Measurements from ENCODE around the gene SDCCAG8.

Gene SDCCAG8

DNA sequence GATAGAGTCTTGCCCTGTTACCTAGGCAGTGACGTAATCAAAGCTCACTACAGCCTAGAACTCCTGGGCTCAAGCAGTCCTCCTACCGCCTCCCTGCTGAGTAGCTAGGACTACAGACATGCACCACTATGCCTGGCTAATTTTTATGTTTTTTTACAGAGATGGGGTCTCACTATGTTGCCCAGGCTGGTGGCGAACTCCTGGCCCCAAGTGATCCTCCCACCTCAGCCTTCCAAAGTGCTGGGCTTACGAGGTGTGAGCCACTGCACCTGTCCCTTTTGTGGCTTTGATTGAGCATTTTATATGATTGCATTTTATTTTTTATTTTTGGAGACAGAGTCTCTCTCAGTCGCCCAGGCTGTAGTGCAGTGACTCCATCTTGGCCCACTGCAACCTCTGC is 25.8 kb downstream of the SDCCAG8 start:
- no peak for DNase-seq (ENCODE audit: low read depth in 3 of 3)

DNA sequence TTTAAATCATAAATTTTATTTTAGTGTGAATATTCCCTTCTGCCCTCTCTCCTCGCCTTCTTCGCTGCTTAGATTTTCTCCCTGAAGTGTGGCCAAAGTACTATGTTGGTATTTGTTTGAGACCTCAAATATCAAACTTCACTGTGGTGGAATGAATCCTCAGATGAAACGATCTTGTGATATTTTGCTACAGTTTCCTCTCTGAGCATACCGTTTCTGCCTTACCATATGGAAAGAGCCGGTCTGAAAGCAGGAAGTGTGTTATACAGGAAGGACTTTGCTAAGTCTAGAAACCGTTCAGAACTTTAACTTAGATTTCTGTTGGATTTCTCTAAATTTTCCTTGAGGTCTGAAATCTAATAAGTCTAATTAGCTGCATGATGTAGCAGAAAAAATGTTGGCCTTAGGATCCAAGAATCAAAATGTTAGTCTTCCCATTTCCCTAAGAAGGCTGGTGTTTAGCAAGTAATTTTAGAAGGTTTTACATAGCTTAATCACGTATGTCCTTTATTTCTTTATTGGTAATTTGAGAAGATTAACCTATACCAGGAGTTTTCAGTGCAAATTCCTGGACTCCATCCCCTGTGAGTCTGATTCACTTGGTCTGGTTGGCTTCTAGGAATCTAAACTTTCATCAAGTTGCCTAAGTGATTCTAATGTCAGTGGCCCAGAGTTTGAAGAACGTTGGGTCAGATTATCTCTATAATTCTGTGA is 30.7 kb downstream of the SDCCAG8 start:
- DNase-seq (ENCODE audit: low read depth in 3 of 3): no peak

DNA sequence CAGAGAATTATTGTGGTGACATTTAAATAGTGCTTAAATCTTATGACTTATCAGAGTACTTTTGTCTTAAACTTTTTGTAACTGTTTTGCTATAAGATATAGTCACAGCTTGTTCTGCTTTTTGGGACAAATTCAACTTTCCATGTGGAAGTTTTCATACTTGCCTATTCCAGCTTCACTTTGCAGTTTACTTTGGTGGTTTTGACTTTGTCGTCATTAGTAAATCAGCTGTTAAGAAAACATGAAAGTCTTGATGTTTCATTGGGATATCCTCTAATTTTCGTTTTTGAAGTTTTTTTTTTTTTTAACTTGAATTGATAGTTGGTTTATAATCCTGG is 31.3 kb downstream of the SDCCAG8 start:
- DNase-seq (ENCODE audit: low read depth in 3 of 3): no peak

DNA sequence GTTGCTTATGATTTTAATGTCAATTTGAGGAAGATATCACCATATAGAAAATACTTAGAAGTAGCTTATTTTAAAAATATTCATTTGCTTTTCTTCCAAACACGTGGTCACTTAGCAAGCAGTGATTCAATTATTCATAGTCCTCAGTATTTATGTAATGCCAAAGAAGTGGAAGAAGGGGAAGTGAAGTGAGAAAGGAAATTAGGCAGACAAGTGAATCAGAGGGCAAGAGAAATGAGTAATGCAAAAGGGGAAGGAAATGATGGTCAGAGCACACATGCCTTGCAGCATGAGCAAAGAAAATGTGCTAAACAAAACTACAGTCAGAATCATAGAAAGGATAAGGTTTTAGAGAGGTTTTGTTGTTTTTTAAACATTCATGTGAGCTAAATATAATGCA is 31.8 kb downstream of the SDCCAG8 start:
- no peak for DNase-seq (ENCODE audit: low read depth in 3 of 3)

DNA sequence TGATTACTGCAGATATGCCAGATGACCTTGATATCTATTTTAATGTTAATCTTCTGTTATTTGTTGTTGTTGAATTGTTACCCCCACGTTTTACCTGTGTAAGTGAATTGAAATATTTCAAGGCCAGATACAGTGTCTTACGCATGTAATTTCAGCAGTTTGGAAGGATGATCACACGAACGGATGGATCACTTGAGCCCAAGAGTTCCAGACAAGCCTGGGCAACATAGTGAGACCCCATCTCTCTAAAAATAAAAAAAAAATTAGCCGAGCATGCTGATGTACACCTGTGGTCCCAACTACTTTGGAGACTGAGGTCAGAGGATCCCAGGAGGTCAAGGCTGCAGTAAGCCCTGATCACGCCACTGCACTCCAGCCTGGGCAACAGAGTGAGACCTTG is 32.2 kb downstream of the SDCCAG8 start:
- no peak for DNase-seq (ENCODE audit: low read depth in 3 of 3)

DNA sequence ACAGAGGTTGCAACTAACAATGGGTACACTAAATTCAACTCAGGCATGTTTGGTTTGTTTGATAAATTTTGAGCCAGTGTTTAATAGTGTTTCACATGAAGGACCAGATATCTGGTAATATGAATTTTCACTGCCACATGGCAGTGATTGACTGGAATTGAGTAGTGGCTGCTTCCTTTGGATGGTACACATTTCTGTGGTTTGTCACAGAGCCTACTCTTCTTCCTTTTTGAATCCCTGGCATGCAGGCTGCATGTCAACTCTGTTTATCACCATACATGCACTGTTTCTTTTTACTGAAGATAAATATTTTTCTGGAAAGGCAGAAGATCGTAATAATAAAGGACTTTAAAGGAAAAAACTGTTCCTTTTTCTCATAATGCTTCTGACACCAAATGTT is 35.5 kb downstream of the SDCCAG8 start:
- no peak for DNase-seq (ENCODE audit: low read depth in 3 of 3)

DNA sequence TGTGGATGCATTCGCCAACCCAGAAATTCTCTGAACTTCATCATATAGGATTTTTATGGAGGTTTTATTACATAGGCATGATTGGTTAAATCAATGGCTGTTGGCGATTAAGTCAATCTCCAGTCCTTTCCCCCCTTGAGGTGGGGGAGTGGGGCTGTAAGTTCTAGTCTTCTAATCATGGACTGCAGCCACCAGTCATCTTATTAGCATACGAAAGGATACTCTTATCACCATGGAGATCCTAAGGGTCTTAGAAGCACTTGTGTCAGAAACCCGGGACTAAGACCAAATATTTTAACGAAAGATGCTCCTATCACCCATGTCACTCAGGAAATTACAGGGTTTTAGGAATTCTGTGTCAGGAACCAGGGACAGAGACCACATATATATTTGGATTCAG is 36.3 kb downstream of the SDCCAG8 start:
- DNase-seq (ENCODE audit: low read depth in 3 of 3): no peak

DNA sequence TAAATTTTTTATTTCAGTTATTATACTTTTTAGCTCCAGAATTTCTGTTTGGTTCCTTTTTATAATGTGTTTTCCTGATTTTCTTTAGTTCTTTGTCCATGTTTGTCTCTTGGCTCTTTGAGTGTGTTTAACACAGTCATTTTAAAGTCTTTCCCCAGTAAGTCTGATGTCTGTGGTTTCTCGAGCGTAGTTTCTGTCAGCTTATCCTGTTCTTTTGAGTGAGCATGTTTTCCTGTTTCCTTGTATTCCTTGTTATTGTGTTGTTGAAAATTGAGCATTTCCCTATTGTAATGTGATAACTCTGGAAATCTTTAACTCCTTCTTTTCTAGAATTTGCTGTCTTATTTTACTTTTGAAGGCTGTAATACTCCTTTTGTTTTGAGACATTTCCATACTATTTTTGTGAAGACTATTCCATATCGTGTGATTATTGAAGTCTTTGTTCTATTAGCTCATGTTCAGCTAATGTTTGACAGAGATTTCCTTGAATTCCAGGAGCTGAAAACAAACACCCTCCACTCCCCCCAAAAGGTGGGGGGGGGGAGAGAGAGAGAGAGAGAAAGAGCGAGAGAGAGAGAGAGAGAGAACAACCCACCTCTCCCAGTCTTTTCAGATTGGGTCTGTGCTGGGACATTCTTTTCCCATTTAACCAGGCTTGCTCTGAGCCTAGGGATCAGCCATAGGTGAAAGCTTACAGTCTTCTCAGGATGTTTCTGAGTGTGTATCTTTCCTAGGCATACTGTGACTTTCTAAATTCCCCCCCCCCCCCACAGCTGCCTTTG is 38.3 kb downstream of the SDCCAG8 start:
- no peak for DNase-seq (ENCODE audit: low read depth in 3 of 3)

DNA sequence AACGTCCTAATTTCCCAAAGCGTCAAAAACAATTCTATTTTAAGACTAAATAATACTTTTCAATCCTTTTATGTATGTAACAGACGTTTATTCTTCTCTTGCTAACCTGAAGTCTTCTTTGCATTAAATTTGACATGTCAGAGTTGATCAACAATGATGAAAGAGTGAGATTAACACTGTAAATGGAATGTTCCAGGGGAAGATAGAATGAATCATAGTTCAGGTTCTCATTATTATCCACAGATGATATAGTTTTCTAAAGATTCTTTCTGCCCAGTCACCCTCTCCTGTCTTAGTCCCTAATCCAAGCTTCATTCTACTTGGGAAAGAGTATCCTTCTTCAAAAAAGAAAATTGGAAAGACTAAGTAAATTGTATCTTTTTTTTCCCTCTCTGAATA is 38.9 kb downstream of the SDCCAG8 start:
- DNase-seq (ENCODE audit: low read depth in 3 of 3): no peak

DNA sequence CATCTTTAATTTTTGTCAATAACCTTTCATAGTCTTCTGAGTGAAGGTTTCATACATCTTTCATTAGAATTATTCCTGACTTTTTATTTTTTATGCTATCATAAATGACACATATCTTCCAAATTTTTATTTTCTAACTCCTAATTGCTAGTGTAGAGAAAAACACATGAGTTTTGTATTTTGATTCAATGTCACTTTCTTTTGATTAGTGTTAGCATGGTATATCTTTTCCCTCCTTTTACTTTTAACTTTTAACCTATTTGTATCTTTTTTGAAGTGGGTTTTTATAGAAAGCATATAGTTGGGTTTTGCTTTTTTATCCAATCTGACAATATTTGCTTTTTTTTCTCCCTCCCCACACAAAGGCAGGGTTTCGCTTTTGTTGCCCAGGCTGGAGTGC is 43.2 kb downstream of the SDCCAG8 start:
- DNase-seq (ENCODE audit: low read depth in 3 of 3): no peak

DNA sequence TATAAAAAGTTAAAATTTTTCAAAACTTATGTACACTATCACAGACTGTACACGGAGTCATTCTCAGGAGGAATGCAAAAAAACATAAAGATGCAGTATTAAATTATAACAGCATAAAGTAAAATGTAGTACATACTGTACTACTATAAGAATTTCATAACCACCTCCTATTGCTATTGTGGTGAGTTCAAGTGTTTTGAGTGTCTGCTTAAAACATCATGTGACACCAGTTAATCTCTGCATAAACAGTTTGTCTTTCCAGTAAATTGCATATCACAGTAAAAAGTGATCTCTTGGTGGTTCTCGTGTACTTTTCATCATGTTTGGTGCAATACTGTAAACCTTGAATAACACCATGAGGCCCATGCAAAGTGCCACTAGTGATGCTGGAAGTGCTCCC is 45.2 kb downstream of the SDCCAG8 start:
- no peak for DNase-seq (ENCODE audit: low read depth in 3 of 3)

DNA sequence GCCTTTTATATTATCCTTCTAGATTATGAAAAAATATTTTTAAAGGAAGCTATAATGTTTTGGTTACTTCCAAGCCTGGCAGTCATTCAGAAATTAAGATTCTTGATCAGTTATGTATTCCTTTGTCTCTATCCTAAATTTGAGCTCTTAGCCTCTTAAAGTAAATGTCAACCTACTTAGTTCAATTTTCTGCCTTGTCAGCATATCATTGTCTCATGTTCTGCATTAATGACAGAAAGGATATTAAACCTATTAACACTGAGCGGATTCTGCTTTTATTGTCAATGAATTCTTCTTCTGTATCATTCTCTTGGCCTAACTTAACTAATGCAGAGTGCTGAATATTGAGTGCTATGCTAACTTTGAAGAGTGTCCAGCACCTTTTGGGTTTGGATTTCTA is 56.0 kb downstream of the SDCCAG8 start:
- DNase-seq (ENCODE audit: low read depth in 3 of 3): no peak

DNA sequence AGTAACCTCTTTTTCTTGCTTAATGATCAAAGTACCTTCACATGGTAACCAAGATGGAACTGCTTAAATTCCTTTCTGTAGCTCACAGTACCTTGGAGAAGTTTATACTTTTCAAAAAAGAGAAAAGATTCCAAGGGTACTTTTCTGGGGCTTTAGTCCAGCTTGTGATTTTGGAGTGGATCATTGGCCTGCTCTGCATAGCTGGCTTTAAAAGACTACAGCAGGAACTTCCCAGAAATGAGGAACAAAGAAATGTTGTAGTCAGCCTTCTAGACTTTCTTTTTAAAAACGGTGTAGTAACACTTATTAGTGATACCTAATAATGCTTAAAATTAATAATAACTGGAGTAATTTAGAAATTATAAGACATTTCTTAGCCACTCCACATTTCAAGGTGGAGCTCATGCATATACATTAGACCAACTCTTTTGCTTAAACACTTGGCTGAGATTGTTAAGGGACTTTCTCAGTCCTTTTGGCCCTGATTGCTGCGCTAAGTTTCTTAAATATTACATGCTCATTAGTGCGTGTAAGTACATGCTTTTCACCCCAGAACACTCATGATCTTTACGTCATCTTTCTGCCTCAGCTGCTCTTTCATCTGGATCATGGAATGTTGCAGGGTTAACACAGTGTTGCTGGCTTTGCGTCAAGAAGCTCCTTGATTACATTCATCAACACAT is 57.3 kb downstream of the SDCCAG8 start:
- no peak for DNase-seq (ENCODE audit: low read depth in 3 of 3)

DNA sequence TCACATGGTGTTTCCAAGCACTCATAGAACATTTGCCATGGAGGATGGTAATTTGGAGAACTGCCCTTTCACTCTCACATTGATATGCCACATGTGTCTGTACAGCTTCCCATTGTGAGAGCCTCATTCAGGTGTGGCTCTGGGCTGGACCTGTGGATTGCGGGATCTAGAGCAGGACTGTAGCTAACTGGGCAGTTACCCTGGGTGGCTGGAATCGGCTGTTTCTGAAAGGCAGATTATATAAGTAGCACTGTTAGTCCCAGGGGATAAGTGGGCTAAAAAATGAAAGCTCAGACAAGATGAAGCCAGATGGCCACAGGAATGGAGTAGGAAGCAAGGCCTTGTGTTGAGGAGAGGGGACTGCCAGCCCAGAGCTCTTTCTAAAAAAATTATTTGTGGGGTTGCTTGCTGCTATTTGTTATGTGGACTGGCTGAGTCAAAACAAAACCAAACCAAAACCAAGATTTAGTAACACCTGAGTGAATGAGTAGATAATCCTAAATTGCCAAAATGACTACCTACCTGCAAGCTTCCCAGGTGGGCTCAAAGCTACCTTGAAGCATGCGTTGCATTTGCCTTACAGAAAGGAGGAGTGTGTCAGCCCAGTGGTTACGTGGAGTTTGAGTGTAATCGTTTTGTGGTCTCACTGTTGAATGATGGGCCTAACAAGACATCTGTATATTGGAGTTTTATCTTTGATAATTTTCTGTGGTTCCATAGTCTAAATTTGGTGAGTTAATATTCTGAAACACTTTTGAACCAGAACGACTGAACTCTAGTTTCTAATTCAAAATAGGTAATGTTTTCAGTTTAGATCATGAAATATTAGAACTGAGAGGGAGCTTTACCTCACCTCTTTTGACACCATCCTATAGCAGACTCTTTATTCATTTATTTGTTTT is 58.0 kb downstream of the SDCCAG8 start:
- DNase-seq (ENCODE audit: low read depth in 3 of 3): no peak

DNA sequence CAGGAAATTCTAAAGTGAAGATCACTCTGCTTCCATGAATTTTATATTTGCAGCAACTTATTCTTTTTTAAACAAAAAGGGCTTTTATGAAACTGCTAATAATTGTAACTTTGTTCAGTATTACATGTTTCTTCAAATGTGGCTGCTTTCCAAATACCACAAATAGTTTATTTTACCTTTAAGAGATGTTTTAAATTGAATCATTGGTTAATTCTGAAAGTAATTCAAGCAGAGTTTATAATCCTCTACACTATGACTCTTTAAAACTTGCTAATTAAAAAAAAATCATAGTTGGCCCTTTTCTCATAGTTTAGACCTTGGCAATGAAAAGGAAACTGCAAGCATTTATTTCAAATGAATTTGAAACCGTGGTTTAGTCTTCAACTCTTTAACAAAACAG is 59.6 kb downstream of the SDCCAG8 start:
- no peak for DNase-seq (ENCODE audit: low read depth in 3 of 3)

DNA sequence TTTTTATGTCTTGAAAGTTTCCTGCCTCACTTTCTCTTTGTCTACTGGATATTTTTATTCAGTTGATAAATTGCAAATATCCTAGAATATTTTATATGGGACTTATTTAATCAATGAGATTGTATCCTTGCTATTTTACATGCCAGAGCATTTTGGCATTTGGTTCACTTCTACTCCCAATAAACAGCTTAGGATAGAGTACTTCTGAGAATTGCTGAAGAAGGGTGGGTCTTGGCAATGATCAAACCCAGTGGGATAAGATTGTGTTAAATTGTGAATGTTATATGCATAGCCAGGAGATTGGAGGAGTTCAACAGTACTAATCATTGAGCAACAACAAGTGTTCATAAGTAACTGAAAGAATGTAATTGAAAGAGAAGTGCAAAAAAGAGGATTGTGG is 60.1 kb downstream of the SDCCAG8 start:
- DNase-seq (ENCODE audit: low read depth in 3 of 3): no peak

DNA sequence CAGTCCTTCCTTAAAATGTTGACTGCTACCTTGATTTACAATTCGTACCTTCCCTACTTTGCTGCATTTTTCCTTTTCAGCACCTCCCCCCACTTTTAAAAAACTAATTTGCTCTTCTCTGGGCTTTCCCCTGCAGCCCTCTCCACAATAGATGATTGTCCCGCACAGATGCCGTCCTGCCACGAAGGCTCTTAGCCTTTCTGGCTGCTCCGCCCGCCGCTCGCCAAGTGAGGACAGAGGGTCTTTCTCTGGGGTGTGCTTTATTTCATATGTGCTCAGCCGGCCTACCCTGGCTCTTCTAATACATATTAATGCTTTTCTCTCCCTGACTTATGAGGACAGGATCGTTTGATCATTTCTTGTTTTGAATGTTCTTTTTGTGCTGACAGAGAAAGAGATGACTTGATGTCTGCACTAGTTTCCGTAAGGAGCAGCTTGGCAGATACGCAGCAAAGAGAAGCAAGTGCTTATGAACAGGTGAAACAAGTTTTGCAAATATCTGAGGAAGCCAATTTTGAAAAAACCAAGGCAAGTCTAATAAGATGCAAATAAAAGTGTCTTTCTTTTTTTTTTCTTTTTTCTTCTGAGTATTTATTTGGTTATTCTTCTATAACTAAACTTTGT is 60.6 kb downstream of the SDCCAG8 start:
- DNase-seq (ENCODE audit: low read depth in 3 of 3): no peak

DNA sequence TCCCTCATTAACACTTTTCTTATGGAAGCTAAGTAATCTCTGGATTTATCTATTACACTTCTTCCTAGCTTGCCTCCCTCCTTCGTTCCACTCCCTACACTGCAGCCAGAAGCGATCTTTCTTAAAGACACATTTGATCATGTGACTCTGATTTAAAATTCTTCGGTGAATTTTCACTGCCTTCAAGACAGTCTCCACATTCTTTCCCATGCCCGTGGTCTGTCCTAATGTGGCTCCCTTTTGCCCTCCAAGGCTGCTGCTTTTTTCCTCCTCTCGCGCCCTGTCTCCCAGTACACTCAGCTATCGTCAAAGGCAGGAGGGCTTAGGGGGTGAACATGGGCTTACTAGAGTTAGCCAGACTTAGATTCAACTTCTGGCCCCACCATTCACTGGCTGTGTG is 64.4 kb downstream of the SDCCAG8 start:
- no peak for DNase-seq (ENCODE audit: low read depth in 3 of 3)

DNA sequence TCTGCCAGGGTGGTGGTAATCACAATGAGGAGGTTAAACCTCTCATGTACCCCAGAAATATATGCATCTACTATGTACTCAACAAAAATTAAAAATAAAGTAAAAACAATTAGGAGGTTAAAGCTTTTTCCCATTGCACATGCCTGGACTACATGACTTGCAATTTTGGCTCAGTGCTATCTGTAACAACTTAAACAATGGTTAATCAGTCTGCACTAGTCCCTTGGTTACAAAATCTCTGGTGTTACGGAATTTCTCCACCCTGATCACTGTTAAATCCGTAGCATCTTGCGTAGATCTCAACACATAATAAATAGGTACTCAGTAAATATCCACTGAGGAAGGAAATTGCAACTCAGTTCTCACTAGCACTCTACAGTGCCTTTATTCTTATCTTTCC is 66.5 kb downstream of the SDCCAG8 start:
- no peak for DNase-seq (ENCODE audit: low read depth in 3 of 3)

DNA sequence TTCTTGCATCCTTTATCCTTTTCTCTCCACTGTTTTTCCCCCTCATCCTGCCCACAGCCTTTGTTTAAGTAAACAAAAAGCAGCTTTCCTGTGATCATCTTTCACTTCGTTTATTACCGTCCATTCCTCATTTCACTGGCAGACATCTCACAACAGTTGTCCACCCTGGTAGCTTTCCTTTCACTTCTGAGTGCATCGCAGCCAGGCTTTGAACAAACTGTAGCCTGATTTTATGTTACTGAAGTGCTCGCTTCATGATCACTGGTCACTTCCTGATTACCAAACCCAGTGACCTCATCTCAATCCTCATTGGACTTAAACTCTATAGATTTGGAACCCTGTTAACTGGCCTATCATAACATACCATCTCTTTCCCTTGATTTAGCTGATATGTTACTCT is 67.7 kb downstream of the SDCCAG8 start:
- DNase-seq (ENCODE audit: low read depth in 3 of 3): no peak

DNA sequence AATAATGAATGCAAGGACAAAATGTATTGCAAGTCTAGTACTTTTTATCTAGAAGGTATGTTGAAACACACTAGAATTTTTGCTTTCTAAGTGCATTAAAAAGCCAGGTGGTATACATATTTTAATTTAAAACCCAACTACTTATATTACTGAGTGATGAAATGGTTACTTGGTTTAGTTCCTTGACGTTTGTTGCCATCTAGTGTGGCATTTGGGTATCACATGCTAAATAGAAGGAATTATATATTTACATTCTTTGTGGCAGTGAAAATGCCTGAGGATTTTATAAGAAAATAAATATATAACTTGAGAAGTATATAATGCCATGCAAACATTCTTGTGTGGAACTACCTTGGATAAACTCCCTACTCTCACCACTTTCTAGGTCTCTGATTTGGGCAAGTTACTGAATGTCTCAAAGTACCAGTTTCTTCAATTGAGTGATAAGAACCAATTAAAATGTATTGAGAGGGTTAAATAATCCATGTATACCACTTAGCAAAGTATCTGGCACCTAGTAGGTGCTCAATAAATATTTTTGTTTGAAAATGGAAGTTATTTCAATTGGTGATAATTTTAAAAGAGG is 69.6 kb downstream of the SDCCAG8 start:
- DNase-seq (ENCODE audit: low read depth in 3 of 3): peak in 1 of 3 donors; percentile 11
